K562 (cell line): ENCODE results near the gene EFEMP2. TPM values are rescaled to one million over a fixed set of nuclear protein-coding genes. Genes with fewer than 3 reads are reported as not detected.

Experiments
- E2F3 ChIP-seq: fragments of 250-450 bp; sonication (Bioruptor Pico); IDR thresholded peaks from 2 replicates; pipeline ENCODE4 v1.4.0; 2020; ENCODE audit warnings: mild to moderate bottlenecking
- ETV5 ChIP-seq: sonication (generic); formaldehyde crosslinking; IDR thresholded peaks from 2 replicates; pipeline ENCODE4 v1.4.0; 2020; ENCODE audit warnings: low read depth, mild to moderate bottlenecking, missing genetic modification reagents
- FOXJ3 ChIP-seq: sonication (generic); formaldehyde crosslinking; IDR thresholded peaks from 2 replicates; pipeline ENCODE4 v1.4.0; 2020; ENCODE audit warnings: mild to moderate bottlenecking, missing genetic modification reagents
- HNRNPLL ChIP-seq: fragments of 200-400 bp; formaldehyde crosslinking; IDR thresholded peaks from 2 replicates; pipeline ENCODE4 v1.6.1; 2017; ENCODE audit warnings: low read length, low read depth, mild to moderate bottlenecking; ENCODE audit not compliant: poor library complexity, severe bottlenecking
- LARP7 ChIP-seq: fragments of 450-650 bp; IDR thresholded peaks from 2 replicates; pipeline ENCODE4 v1.6.1; 2016
- MTA2 ChIP-seq: fragments of 450-650 bp; IDR thresholded peaks from 2 replicates; pipeline ENCODE4 v1.6.1; 2016; ENCODE audit warnings: low read depth
- MTF1 ChIP-seq: fragments of 250-450 bp; sonication (Bioruptor Pico); IDR thresholded peaks from 2 replicates; pipeline ENCODE4 v1.9.0; 2021; ENCODE audit warnings: moderate library complexity, mild to moderate bottlenecking, inconsistent platforms, borderline replicate concordance
- PHB2 ChIP-seq: fragments of 450-650 bp; IDR thresholded peaks from 2 replicates; pipeline ENCODE4 v1.6.1; 2017; ENCODE audit warnings: low read depth
- PHF21A ChIP-seq: fragments of 450-650 bp; IDR thresholded peaks from 2 replicates; pipeline ENCODE4 v1.6.1; 2017; ENCODE audit warnings: low read depth, borderline replicate concordance
- PHF8 ChIP-seq: fragments of 200-600 bp; sonication (generic); IDR thresholded peaks from 2 replicates; pipeline ENCODE4 v1.6.1; 2012; ENCODE audit warnings: mixed run types, mild to moderate bottlenecking, inconsistent platforms, low read length, moderate library complexity, borderline replicate concordance
- PTTG1 ChIP-seq: fragments of 450-650 bp; IDR thresholded peaks from 2 replicates; pipeline ENCODE4 v1.6.1; 2016; ENCODE audit warnings: low read depth, mild to moderate bottlenecking, missing genetic modification characterization, missing compliant biosample characterization
- RBM25 ChIP-seq: fragments of 200-400 bp; formaldehyde crosslinking; IDR thresholded peaks from 2 replicates; pipeline ENCODE4 v1.6.1; 2018; ENCODE audit warnings: low read length, low read depth, moderate library complexity; ENCODE audit not compliant: severe bottlenecking
- RBM34 ChIP-seq: fragments of 200-400 bp; formaldehyde crosslinking; IDR thresholded peaks from 2 replicates; pipeline ENCODE4 v1.6.1; 2018; ENCODE audit warnings: low read length, borderline replicate concordance; ENCODE audit not compliant: insufficient read depth
- SLC30A9 ChIP-seq: fragments of 250-450 bp; sonication (Bioruptor Pico); IDR thresholded peaks from 2 replicates; pipeline ENCODE4 v1.8.0; 2022; ENCODE audit warnings: mild to moderate bottlenecking, moderate library complexity
- TAL1 ChIP-seq: fragments of 450-650 bp; IDR thresholded peaks from 2 replicates; pipeline ENCODE4 v1.6.1; 2016; ENCODE audit warnings: mild to moderate bottlenecking
- U2AF2 ChIP-seq: fragments of 200-400 bp; formaldehyde crosslinking; optimal IDR thresholded peaks from 2 replicates; pipeline ENCODE3; 2017; ENCODE audit warnings: low read depth, mild to moderate bottlenecking, low read length
- ZBTB8A ChIP-seq: fragments of 450-650 bp; IDR thresholded peaks from 2 replicates; pipeline ENCODE4 v1.6.1; 2018; ENCODE audit warnings: mild to moderate bottlenecking, moderate library complexity; ENCODE audit not compliant: partially characterized antibody
- ZC3H11A ChIP-seq: IDR thresholded peaks from 2 replicates; pipeline ENCODE4 v1.6.1; 2012; ENCODE audit warnings: low read depth, low read length, improper control_type of control experiment
- ZNF175 ChIP-seq: fragments of 200-800 bp; sonication (Bioruptor generic); IDR thresholded peaks from 2 replicates; pipeline ENCODE4 v1.6.1; 2016; ENCODE audit warnings: low read depth, mild to moderate bottlenecking, missing genetic modification characterization, missing compliant biosample characterization
- ZNF274 ChIP-seq: IDR thresholded peaks from 2 replicates; pipeline ENCODE4 v1.6.1; 2011; ENCODE audit warnings: low read depth, mild to moderate bottlenecking, low read length, moderate library complexity, borderline replicate concordance
- ZNF41 ChIP-seq: fragments of 250-450 bp; sonication (Bioruptor Pico); conservative IDR thresholded peaks from 2 replicates; pipeline ENCODE4 v1.4.0; 2020; ENCODE audit warnings: mild to moderate bottlenecking
- ZNF707 ChIP-seq: fragments of 250-450 bp; sonication (Bioruptor Pico); conservative IDR thresholded peaks from 2 replicates; pipeline ENCODE4 v1.8.0; 2022; ENCODE audit warnings: inconsistent platforms, mild to moderate bottlenecking, moderate library complexity
- ZNF79 ChIP-seq: fragments of 250-450 bp; sonication (Bioruptor Pico); IDR thresholded peaks from 2 replicates; pipeline ENCODE4 v1.4.0; 2020; ENCODE audit warnings: low read depth, mild to moderate bottlenecking, moderate library complexity
- polyA plus RNA-seq, 8 experiments: library from polyadenylated mRNA; depleted of rRNA in 4 of 8; stranded (reverse) in 5 of 8; unstranded in 3 of 8; fragments of >200 nt; fragmentation: Nextera tagmentation in 2 of 8; fragmentation: Illumina TruSeq in 1 of 8; extraction: Ambion mirVana in 2 of 8; extraction: Trizol in 1 of 8; gene quantifications; 2 replicates each; pipeline versions ENCODE4 v1.2.1 to v1.2.3, GENCODE V29; 2011 to 2014; ENCODE audit warnings: inconsistent platforms in 1 of 8, missing spikeins in 1 of 8
- total RNA-seq, 7 experiments: library from RNA; depleted of rRNA in 6 of 7; stranded (reverse); fragments of >200 nt in 6 of 7; fragmentation: Illumina TruSeq in 2 of 7; extraction: Trizol in 2 of 7; gene quantifications; 2 replicates each; pipeline versions ENCODE4 v1.2.1 to v1.2.3, GENCODE V29; 2011 to 2021; ENCODE audit warnings: low replicate concordance in 1 of 7
- TF ChIP-seq, protein P1 (sequence below), 2 experiments: fragments of 250-450 bp in 1 of 2; fragments of 450-650 bp in 1 of 2; sonication (Bioruptor Pico) in 1 of 2; IDR thresholded peaks; 2 replicates each; pipeline versions ENCODE4 v1.6.1 to v1.8.0; 2016 to 2021; ENCODE audit warnings: mild to moderate bottlenecking in 2 of 2, moderate library complexity in 2 of 2, missing compliant biosample characterization in 1 of 2, missing genetic modification characterization in 1 of 2
- TF ChIP-seq, protein P2 (sequence below): fragments of 250-450 bp; sonication (Bioruptor Pico); IDR thresholded peaks from 2 replicates; pipeline ENCODE4 v1.9.0; 2021; ENCODE audit warnings: mild to moderate bottlenecking, inconsistent platforms
- TF ChIP-seq, protein P3 (sequence below): sonication (generic); formaldehyde crosslinking; IDR thresholded peaks from 2 replicates; pipeline ENCODE4 v1.8.0; 2022; ENCODE audit warnings: missing genetic modification reagents, mild to moderate bottlenecking, borderline replicate concordance

The EFEMP2 gene
- total and polyA plus RNA-seq, 9 of the 15 experiments (the other 6 are each of a cell fraction or from before 2014, with no cell fraction given): 0.07 to 2.9 (median 0.69) TPM; not detected in 1

DNA sequence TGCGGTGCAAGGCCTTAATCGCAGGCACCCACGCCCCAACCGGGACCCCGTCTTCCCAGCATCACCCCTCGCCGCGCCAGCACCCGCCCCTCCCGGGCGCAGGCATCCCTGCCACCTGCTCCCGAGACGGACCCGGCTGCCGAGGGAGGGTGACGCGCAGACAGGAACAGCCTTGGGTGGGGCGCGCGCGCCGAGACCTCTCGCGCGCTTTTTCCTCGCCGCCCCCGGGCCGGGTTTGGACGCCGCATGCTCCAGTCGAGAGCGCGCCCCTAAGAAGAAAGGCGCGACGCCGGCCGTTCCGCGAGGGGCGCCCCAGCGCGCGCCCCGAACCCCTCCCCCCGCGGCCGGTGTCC is 15.1 kb downstream of the EFEMP2 start (continued):
- TF ChIP-seq, protein P1, sequence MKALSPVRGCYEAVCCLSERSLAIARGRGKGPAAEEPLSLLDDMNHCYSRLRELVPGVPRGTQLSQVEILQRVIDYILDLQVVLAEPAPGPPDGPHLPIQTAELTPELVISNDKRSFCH (CRISPR knock-in tag; IDR thresholded peaks at IDR 0.05): no peak
- TF ChIP-seq, protein P1 (tag; IDR thresholded peaks at IDR 0.05): no peak
- TF ChIP-seq ZC3H11A (no peak), ETV5 (CRISPR knock-in tag) (no peak), PHF21A (no peak), ZNF274 (no peak), TAL1 (no peak), PTTG1 (tag) (no peak), HNRNPLL (no peak), ZNF707 (CRISPR knock-in tag) (no peak), LARP7 (0 out of 2 replicates have a peak, but pooled peaks have one; percentile 26), MTF1 (CRISPR knock-in tag) (no peak), U2AF2 (no peak), E2F3 (no peak), ZNF175 (CRISPR knock-in tag) (no peak), ZBTB8A (no peak), FOXJ3 (CRISPR knock-in tag) (no peak), ZNF41 (CRISPR knock-in tag) (no peak), RBM34 (peak; percentile 82; the same call in 1 of the 2 replicates), ZNF79 (CRISPR knock-in tag) (no peak), RBM25 (no peak), PHB2 (no peak), PHF8 (peak; percentile 41; the same call in 1 of the 2 replicates), SLC30A9 (no peak), MTA2 (no peak)
- TF ChIP-seq, protein P2, sequence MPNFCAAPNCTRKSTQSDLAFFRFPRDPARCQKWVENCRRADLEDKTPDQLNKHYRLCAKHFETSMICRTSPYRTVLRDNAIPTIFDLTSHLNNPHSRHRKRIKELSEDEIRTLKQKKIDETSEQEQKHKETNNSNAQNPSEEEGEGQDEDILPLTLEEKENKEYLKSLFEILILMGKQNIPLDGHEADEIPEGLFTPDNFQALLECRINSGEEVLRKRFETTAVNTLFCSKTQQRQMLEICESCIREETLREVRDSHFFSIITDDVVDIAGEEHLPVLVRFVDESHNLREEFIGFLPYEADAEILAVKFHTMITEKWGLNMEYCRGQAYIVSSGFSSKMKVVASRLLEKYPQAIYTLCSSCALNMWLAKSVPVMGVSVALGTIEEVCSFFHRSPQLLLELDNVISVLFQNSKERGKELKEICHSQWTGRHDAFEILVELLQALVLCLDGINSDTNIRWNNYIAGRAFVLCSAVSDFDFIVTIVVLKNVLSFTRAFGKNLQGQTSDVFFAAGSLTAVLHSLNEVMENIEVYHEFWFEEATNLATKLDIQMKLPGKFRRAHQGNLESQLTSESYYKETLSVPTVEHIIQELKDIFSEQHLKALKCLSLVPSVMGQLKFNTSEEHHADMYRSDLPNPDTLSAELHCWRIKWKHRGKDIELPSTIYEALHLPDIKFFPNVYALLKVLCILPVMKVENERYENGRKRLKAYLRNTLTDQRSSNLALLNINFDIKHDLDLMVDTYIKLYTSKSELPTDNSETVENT (CRISPR knock-in tag): no peak
- TF ChIP-seq, protein P3, sequence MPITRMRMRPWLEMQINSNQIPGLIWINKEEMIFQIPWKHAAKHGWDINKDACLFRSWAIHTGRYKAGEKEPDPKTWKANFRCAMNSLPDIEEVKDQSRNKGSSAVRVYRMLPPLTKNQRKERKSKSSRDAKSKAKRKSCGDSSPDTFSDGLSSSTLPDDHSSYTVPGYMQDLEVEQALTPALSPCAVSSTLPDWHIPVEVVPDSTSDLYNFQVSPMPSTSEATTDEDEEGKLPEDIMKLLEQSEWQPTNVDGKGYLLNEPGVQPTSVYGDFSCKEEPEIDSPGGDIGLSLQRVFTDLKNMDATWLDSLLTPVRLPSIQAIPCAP: no peak
